Thoracic aorta (tissue), 2 donors: ENCODE data around the gene TARBP2. TPM values are rescaled to one million over a fixed set of nuclear protein-coding genes. Genes with fewer than 3 reads are reported as not detected.

Source experiments
- ATAC-seq: fragments of 150-250 bp; one replicate; pipeline ENCODE4 v1.8.0; 2017; ENCODE audit warnings: low read depth; ENCODE audit not compliant: insufficient number of reproducible peaks, low FRiP score
- DNase-seq: peaks from one replicate; pipeline ENCODE4 v3.0.0-alpha.2; 2020; ENCODE audit warnings: low spot score
- H3K27ac ChIP-seq, 2 donors: fragments of 200-600 bp; sonication (generic); 1 replicate in 1 of 2; 2 replicates in 1 of 2; pipeline ENCODE4 v1.5.1; 2016; ENCODE audit warnings: mild to moderate bottlenecking in 2 of 2, moderate library complexity in 2 of 2
- H3K27me3 ChIP-seq: fragments of 200-600 bp; sonication (generic); replicated peaks from 2 replicates; pipeline ENCODE4 v1.6.0; 2016; ENCODE audit warnings: mild to moderate bottlenecking; ENCODE audit not compliant: insufficient read depth
- H3K36me3 ChIP-seq: fragments of 200-600 bp; sonication (generic); one replicate; pipeline ENCODE4 v1.5.1; 2016
- H3K4me1 ChIP-seq, 2 donors: fragments of 200-600 bp; sonication (generic); 1 replicate in 1 of 2; 2 replicates in 1 of 2; pipeline versions ENCODE4 v1.5.1 to v1.6.0; 2016; ENCODE audit warnings: low read depth in 2 of 2, mild to moderate bottlenecking in 1 of 2; ENCODE audit not compliant: control insufficient read depth in 1 of 2
- H3K4me3 ChIP-seq: fragments of 200-600 bp; sonication (generic); 2 replicates; pipeline ENCODE4 v1.5.1; 2016; ENCODE audit warnings: mild to moderate bottlenecking
- H3K9me3 ChIP-seq: fragments of 200-600 bp; sonication (generic); 2 replicates; pipeline ENCODE4 v1.5.1; 2016
- total RNA-seq, 2 donors: library from RNA; depleted of rRNA; stranded (reverse); fragments of >200 nt; gene quantifications; one replicate each; pipeline versions ENCODE4 v1.1.0 to v1.2.3, GENCODE V29; 2016
- TF ChIP-seq, protein P1 (sequence below): fragments of 200-600 bp; sonication (generic); IDR thresholded peaks from one replicate; pipeline ENCODE4 v1.5.1; 2019; ENCODE audit warnings: antibody characterized with exemption

TARBP2 gene
- total RNA-seq, 2 donors from 2014 or later: 14.2 to 27.7 TPM

DNA sequence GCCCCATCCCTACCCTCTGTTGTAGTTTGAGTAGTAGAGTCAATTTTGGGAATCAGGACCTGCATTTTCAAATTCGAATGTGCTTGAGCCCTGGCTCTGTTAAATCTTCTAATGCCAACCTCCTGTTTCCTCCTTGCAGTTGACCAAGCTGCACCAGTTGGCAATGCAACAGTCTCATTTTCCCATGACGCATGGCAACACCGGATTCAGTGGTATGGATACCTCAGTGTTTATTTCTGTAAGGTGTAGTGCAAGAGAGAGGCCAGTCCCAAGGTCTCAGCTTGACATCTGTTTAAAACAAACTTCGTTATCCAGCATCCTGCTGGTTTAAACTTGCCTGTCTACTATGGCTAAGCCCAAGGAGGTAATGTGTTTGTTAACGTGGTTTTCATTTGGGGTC, 34.0 kb upstream of the TARBP2 start:
- DNase-seq (no peak), ATAC-seq (no peak)
- H3K4me1 ChIP-seq: no peaks in the 10 kb centered on the region
- H3K4me3 ChIP-seq: no peak overlapping the region
- H3K36me3 ChIP-seq: peaks cover 89% of the 10 kb centered on the region
- TF ChIP-seq, protein P1, sequence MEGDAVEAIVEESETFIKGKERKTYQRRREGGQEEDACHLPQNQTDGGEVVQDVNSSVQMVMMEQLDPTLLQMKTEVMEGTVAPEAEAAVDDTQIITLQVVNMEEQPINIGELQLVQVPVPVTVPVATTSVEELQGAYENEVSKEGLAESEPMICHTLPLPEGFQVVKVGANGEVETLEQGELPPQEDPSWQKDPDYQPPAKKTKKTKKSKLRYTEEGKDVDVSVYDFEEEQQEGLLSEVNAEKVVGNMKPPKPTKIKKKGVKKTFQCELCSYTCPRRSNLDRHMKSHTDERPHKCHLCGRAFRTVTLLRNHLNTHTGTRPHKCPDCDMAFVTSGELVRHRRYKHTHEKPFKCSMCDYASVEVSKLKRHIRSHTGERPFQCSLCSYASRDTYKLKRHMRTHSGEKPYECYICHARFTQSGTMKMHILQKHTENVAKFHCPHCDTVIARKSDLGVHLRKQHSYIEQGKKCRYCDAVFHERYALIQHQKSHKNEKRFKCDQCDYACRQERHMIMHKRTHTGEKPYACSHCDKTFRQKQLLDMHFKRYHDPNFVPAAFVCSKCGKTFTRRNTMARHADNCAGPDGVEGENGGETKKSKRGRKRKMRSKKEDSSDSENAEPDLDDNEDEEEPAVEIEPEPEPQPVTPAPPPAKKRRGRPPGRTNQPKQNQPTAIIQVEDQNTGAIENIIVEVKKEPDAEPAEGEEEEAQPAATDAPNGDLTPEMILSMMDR: no peak
- H3K27ac ChIP-seq: no peak overlapping the region
- H3K27me3 ChIP-seq: no peaks in the 10 kb centered on the region
- no peaks in the 10 kb centered on the region for H3K9me3 ChIP-seq

DNA sequence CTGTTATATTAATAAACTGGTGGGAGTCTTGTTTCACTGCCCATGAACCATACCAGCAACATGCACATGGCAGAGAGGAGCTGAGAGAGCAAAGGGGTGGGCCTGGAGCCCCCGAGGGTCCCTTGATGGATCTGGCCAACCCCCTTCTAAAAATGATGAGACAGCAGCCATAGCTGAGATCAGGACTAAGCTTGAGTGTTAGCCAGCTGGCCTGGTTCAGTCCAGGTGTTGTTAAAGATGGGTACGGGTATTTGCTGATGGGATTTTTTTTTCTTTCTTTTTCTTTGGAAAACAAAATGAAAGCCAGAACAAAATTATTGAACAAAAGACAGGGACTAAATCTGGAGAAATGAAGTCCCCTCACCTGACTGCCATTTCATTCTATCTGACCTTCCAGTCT, 33.2 kb upstream of the TARBP2 start:
- DNase-seq: no peak
- H3K4me3 ChIP-seq: no peak overlapping the region
- TF ChIP-seq, protein P1: no peak
- peaks cover 87% of the 10 kb centered on the region for H3K36me3 ChIP-seq
- no peaks in the 10 kb centered on the region for H3K27me3 ChIP-seq
- ATAC-seq: no peak
- no peak overlapping the region for H3K27ac ChIP-seq
- H3K9me3 ChIP-seq: no peaks in the 10 kb centered on the region
- H3K4me1 ChIP-seq: peaks cover 0 to 7% of the 10 kb centered on the region in 2 donors

DNA sequence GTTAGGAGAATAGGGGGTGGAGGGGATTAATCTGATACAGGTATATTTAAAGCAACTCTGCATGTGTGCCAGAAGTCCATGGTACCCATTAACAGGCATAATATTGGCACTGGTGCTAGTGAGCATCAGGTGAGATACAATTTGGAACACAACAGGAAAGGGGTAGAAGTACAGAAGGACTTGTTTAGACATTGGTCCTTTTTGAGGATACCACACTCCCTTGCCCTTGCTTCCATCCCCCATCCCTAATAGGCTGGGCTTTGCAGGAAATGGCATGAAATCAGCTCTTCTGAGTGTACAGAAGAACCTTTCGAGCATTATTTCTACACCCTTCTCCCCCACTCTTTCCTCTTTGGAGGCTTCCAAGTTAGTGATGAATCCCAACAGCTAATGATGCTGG, 32.8 kb upstream of the TARBP2 start:
- TF ChIP-seq, protein P1: no peak
- Histone ChIP-seq H3K36me3 (peaks cover 83% of the 10 kb centered on the region), H3K9me3 (no peaks in the 10 kb centered on the region), H3K4me1 (peaks cover 2 to 11% of the 10 kb centered on the region in 2 donors), H3K27ac (no peak overlapping the region), H3K4me3 (no peak overlapping the region), H3K27me3 (no peaks in the 10 kb centered on the region)
- ATAC-seq (no peak), DNase-seq (no peak)

DNA sequence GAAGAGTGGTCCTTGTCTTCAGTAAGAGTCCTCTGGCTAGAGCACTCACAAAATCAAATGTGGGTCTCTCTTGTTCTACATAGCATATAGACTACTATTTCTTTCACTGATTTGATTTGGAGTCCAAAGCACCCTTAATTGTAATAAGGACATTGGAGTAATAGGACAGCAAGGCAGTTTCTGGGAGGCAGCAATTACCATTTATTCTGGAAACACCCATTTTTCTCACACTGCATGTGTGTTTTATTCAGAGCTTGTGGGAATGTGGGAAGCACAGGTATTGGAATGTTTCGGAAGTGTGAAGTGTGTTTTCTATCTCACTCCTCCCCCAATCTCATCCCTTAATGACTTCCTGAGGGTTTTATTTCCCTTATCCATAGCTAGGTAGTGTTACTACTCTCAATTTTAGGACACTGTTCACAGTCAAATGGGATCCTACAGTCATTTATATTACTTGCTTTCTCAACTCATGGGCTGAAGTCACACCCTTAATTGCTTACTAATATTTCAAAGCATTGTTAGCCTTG, 29.0 kb upstream of the TARBP2 start:
- TF ChIP-seq, protein P1: no peak
- Histone ChIP-seq H3K27ac (peak overlapping the region in 1 of 2 donors; percentile 2), H3K4me3 (no peak overlapping the region), H3K9me3 (no peaks in the 10 kb centered on the region), H3K27me3 (no peaks in the 10 kb centered on the region), H3K4me1 (peaks cover 13 to 29% of the 10 kb centered on the region in 2 donors), H3K36me3 (peaks cover 82% of the 10 kb centered on the region)
- ATAC-seq (no peak), DNase-seq (no peak)

DNA sequence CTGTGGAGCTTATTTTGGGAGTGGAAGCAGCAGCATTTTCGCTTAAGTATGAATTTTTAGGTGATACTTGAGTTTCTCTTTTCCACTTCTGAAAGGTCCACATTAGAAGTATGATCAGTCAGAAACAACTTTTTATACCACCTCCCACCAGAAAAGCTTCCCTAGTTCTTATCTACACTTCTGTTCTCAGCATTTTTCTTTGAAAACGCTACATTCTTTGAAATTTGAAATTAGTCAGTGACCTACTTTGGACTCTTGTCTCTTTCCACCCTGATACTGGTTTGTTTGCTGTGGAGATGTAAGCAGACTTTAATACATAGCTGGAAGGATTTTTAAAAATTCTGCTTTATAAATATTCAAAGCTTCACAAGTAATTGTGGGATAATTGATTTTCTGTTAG, 27.0 kb upstream of the TARBP2 start:
- ATAC-seq: no peak
- peak overlapping the region in 1 of 2 donors; percentile 26 for H3K27ac ChIP-seq

More for the DNA sequence above, 27.0 kb upstream of the TARBP2 start:
- Histone ChIP-seq H3K9me3 (no peaks in the 10 kb centered on the region), H3K27me3 (no peaks in the 10 kb centered on the region), H3K36me3 (peaks cover 77% of the 10 kb centered on the region), H3K4me3 (no peak overlapping the region), H3K4me1 (peaks cover 13 to 41% of the 10 kb centered on the region in 2 donors)
- no peak for DNase-seq
- TF ChIP-seq, protein P1: no peak
